Measurements from ENCODE around the gene CAP2.
"Not testable (repeated sequence)": the region's sequence is repeated elsewhere in the genome, so short reads cannot be mapped to it uniquely, and the experiment has no call there.

Gene CAP2

GRCh38 chr6:17417817-17418216, 24.4 kb downstream of the CAP2 start:
- no peaks in the 10 kb centered on the region for H3K9me3 Mint-ChIP-seq (ENCODE audit: low read depth)
- H3K4me1 Mint-ChIP-seq (ENCODE audit: low read depth) = no peaks in the 10 kb centered on the region
- H3K27me3 Mint-ChIP-seq = peaks cover 4% of the 10 kb centered on the region
- H3K27ac Mint-ChIP-seq = no peak overlapping the region
- H3K4me3 Mint-ChIP-seq = no peak overlapping the region
- H3K36me3 Mint-ChIP-seq = no peaks in the 10 kb centered on the region

- Mint-ChIP-seq H3K4me1 (ENCODE audit: low read depth) (no peaks in the 10 kb centered on the region), H3K36me3 (no peaks in the 10 kb centered on the region), H3K27ac (no peak overlapping the region), H3K9me3 (ENCODE audit: low read depth) (no peaks in the 10 kb centered on the region), H3K27me3 (peaks cover 4% of the 10 kb centered on the region), H3K4me3 (no peak overlapping the region)
Observed at GRCh38 chr6:17418281-17419188, 25.1 kb downstream of the CAP2 start.

GRCh38 chr6:17419189-17419575, 25.8 kb downstream of the CAP2 start:
- Mint-ChIP-seq H3K27me3 (peaks cover 4% of the 10 kb centered on the region), H3K36me3 (no peaks in the 10 kb centered on the region), H3K4me1 (ENCODE audit: low read depth) (no peaks in the 10 kb centered on the region), H3K9me3 (ENCODE audit: low read depth) (no peaks in the 10 kb centered on the region), H3K4me3 (no peak overlapping the region), H3K27ac (no peak overlapping the region)

GRCh38 chr6:17420368-17420767, 27.0 kb downstream of the CAP2 start:
- H3K4me1 Mint-ChIP-seq (ENCODE audit: low read depth) = no peaks in the 10 kb centered on the region
- peaks cover 4% of the 10 kb centered on the region for H3K27me3 Mint-ChIP-seq
- no peaks in the 10 kb centered on the region for H3K9me3 Mint-ChIP-seq (ENCODE audit: low read depth)
- H3K27ac Mint-ChIP-seq = no peak overlapping the region
- H3K4me3 Mint-ChIP-seq = no peak overlapping the region
- H3K36me3 Mint-ChIP-seq = no peaks in the 10 kb centered on the region

GRCh38 chr6:17421406-17421805, 28.0 kb downstream of the CAP2 start:
- H3K4me3 Mint-ChIP-seq = no peak overlapping the region
- H3K27me3 Mint-ChIP-seq = peaks cover 4% of the 10 kb centered on the region
- H3K27ac Mint-ChIP-seq = no peak overlapping the region
- no peaks in the 10 kb centered on the region for H3K9me3 Mint-ChIP-seq (ENCODE audit: low read depth)
- no peaks in the 10 kb centered on the region for H3K4me1 Mint-ChIP-seq (ENCODE audit: low read depth)
- H3K36me3 Mint-ChIP-seq = no peaks in the 10 kb centered on the region

GRCh38 chr6:17423026-17423425, 29.6 kb downstream of the CAP2 start:
- no peaks in the 10 kb centered on the region for H3K9me3 Mint-ChIP-seq (ENCODE audit: low read depth)
- H3K36me3 Mint-ChIP-seq = no peaks in the 10 kb centered on the region
- peaks cover 5% of the 10 kb centered on the region for H3K27me3 Mint-ChIP-seq
- no peak overlapping the region for H3K27ac Mint-ChIP-seq
- H3K4me1 Mint-ChIP-seq (ENCODE audit: low read depth) = no peaks in the 10 kb centered on the region
- H3K4me3 Mint-ChIP-seq = no peak overlapping the region

- no peaks in the 10 kb centered on the region for H3K9me3 Mint-ChIP-seq (ENCODE audit: low read depth)
- H3K4me1 Mint-ChIP-seq (ENCODE audit: low read depth) = no peaks in the 10 kb centered on the region
- H3K27me3 Mint-ChIP-seq = peaks cover 9% of the 10 kb centered on the region
- H3K36me3 Mint-ChIP-seq = no peaks in the 10 kb centered on the region
- H3K27ac Mint-ChIP-seq = no peak overlapping the region
- no peak overlapping the region for H3K4me3 Mint-ChIP-seq
Observed at GRCh38 chr6:17427062-17427461, 33.7 kb downstream of the CAP2 start.

- Mint-ChIP-seq H3K27ac (no peak overlapping the region), H3K27me3 (peaks cover 11% of the 10 kb centered on the region), H3K36me3 (no peaks in the 10 kb centered on the region), H3K4me3 (no peak overlapping the region), H3K9me3 (ENCODE audit: low read depth) (no peaks in the 10 kb centered on the region), H3K4me1 (ENCODE audit: low read depth) (no peaks in the 10 kb centered on the region)
Observed at GRCh38 chr6:17427617-17428016, 34.2 kb downstream of the CAP2 start.

- H3K27ac Mint-ChIP-seq; H3K4me3 Mint-ChIP-seq; H3K9me3 Mint-ChIP-seq (ENCODE audit: low read depth); H3K4me1 Mint-ChIP-seq (ENCODE audit: low read depth); H3K36me3 Mint-ChIP-seq: not testable (repeated sequence)
- H3K27me3 Mint-ChIP-seq = peaks cover 11% of the 10 kb centered on the region
Observed at GRCh38 chr6:17428595-17429120, 35.3 kb downstream of the CAP2 start.

GRCh38 chr6:17429383-17430061, 36.1 kb downstream of the CAP2 start:
- no peaks in the 10 kb centered on the region for H3K4me1 Mint-ChIP-seq (ENCODE audit: low read depth)
- H3K27ac Mint-ChIP-seq = no peak overlapping the region
- no peaks in the 10 kb centered on the region for H3K36me3 Mint-ChIP-seq
- H3K4me3 Mint-ChIP-seq = no peak overlapping the region
- peaks cover 11% of the 10 kb centered on the region for H3K27me3 Mint-ChIP-seq
- H3K9me3 Mint-ChIP-seq (ENCODE audit: low read depth) = no peaks in the 10 kb centered on the region

GRCh38 chr6:17431581-17431980, 38.2 kb downstream of the CAP2 start:
- no peaks in the 10 kb centered on the region for H3K4me1 Mint-ChIP-seq (ENCODE audit: low read depth)
- H3K36me3 Mint-ChIP-seq = no peaks in the 10 kb centered on the region
- H3K27ac Mint-ChIP-seq = no peak overlapping the region
- H3K27me3 Mint-ChIP-seq = peaks cover 11% of the 10 kb centered on the region
- no peaks in the 10 kb centered on the region for H3K9me3 Mint-ChIP-seq (ENCODE audit: low read depth)
- no peak overlapping the region for H3K4me3 Mint-ChIP-seq

GRCh38 chr6:17432356-17432755, 39.0 kb downstream of the CAP2 start:
- H3K27me3 Mint-ChIP-seq = peaks cover 8% of the 10 kb centered on the region
- H3K4me3 Mint-ChIP-seq = no peak overlapping the region
- no peaks in the 10 kb centered on the region for H3K4me1 Mint-ChIP-seq (ENCODE audit: low read depth)
- H3K36me3 Mint-ChIP-seq = no peaks in the 10 kb centered on the region
- H3K27ac Mint-ChIP-seq = no peak overlapping the region
- no peaks in the 10 kb centered on the region for H3K9me3 Mint-ChIP-seq (ENCODE audit: low read depth)

GRCh38 chr6:17439243-17439993, 46.0 kb downstream of the CAP2 start:
- H3K9me3 Mint-ChIP-seq (ENCODE audit: low read depth) = no peaks in the 10 kb centered on the region
- H3K36me3 Mint-ChIP-seq = no peaks in the 10 kb centered on the region
- peaks cover 2% of the 10 kb centered on the region for H3K27me3 Mint-ChIP-seq
- H3K27ac Mint-ChIP-seq = no peak overlapping the region
- H3K4me3 Mint-ChIP-seq = no peak overlapping the region
- no peaks in the 10 kb centered on the region for H3K4me1 Mint-ChIP-seq (ENCODE audit: low read depth)

GRCh38 chr6:17440811-17441210, 47.4 kb downstream of the CAP2 start:
- H3K36me3 Mint-ChIP-seq; H3K9me3 Mint-ChIP-seq (ENCODE audit: low read depth); H3K27me3 Mint-ChIP-seq; H3K27ac Mint-ChIP-seq; H3K4me3 Mint-ChIP-seq; H3K4me1 Mint-ChIP-seq (ENCODE audit: low read depth): not testable (repeated sequence)

GRCh38 chr6:17442196-17442595, 48.8 kb downstream of the CAP2 start:
- H3K27me3 Mint-ChIP-seq = peaks cover 2% of the 10 kb centered on the region
- H3K4me3 Mint-ChIP-seq = no peak overlapping the region
- no peaks in the 10 kb centered on the region for H3K4me1 Mint-ChIP-seq (ENCODE audit: low read depth)
- H3K9me3 Mint-ChIP-seq (ENCODE audit: low read depth) = no peaks in the 10 kb centered on the region
- no peak overlapping the region for H3K27ac Mint-ChIP-seq
- H3K36me3 Mint-ChIP-seq = no peaks in the 10 kb centered on the region

All from activated naive CD8-positive, alpha-beta T cell (primary cell).